PC-9 (cell line): ENCODE measurements around the gene BAZ1B. TPM values are rescaled to one million over a fixed set of nuclear protein-coding genes. Genes with fewer than 3 reads are reported as not detected.

Experiments used
- BruUV-seq: library from RNA; stranded (reverse); fragments of 400-500 nt; replicated peaks from 2 replicates; lab custom pipeline; 2021; lab: Mats Ljungman, UMichigan
- CTCF ChIA-PET: fragments of 300-600 bp; sonication (Branson Sonifier 250); formaldehyde crosslinking; loops from one replicate; lab custom pipeline; 2022; ENCODE audit warnings: antibody characterized with exemption; lab: Charles Lee
- POLR2A ChIA-PET: fragments of 300-600 bp; sonication (Branson Sonifier 250); formaldehyde crosslinking; loops from one replicate; lab custom pipeline; 2022; ENCODE audit warnings: antibody characterized with exemption; ENCODE audit not compliant: unreplicated experiment; lab: Charles Lee
- DNase-seq, 2 experiments: peaks; one replicate each; pipeline versions ENCODE4 v3.0.0 to v3.0.0-alpha.2; 2015 to 2022; ENCODE audit warnings: mixed read lengths in 1 of 2
- H2AFZ ChIP-seq: fragments of 200-600 bp; sonication (generic); 2 replicates; pipeline ENCODE4 v1.8.1; 2017; ENCODE audit warnings: antibody characterized with exemption
- H3F3A ChIP-seq: fragments of 200-600 bp; sonication (generic); 2 replicates; pipeline ENCODE4 v1.8.1; 2017; ENCODE audit warnings: antibody characterized with exemption, mild to moderate bottlenecking, low read depth; ENCODE audit not compliant: insufficient read depth
- H3K27ac ChIP-seq: fragments of 200-600 bp; sonication (generic); 2 replicates; pipeline ENCODE4 v1.6.1; 2016; ENCODE audit warnings: mixed run types
- H3K27me3 ChIP-seq: fragments of 200-600 bp; sonication (generic); 2 replicates; pipeline ENCODE4 v1.6.1; 2016; ENCODE audit warnings: low read depth, mixed run types; ENCODE audit not compliant: insufficient read depth
- H3K36me3 ChIP-seq: fragments of 200-600 bp; sonication (generic); 2 replicates; pipeline ENCODE4 v1.6.1; 2016; ENCODE audit warnings: low read depth, mixed run types
- H3K4me1 ChIP-seq: fragments of 200-600 bp; sonication (generic); replicated peaks from 2 replicates; pipeline ENCODE4 v1.6.1; 2016; ENCODE audit warnings: mixed run types; ENCODE audit not compliant: insufficient read depth
- H3K4me2 ChIP-seq: fragments of 200-600 bp; sonication (generic); 2 replicates; pipeline ENCODE4 v1.6.1; 2017; ENCODE audit warnings: mixed run types
- H3K4me3 ChIP-seq: fragments of 200-600 bp; sonication (generic); 2 replicates; pipeline ENCODE4 v1.6.1; 2016; ENCODE audit warnings: mixed run types
- H3K79me2 ChIP-seq: fragments of 200-600 bp; sonication (generic); 2 replicates; pipeline ENCODE4 v1.6.1; 2017; ENCODE audit warnings: low read depth, mixed run types
- H3K9me2 ChIP-seq: fragments of 200-600 bp; sonication (generic); 2 replicates; pipeline ENCODE4 v1.8.1; 2017; ENCODE audit warnings: mild to moderate bottlenecking; ENCODE audit not compliant: insufficient read depth
- H3K9me3 ChIP-seq: fragments of 200-600 bp; sonication (generic); 2 replicates; pipeline ENCODE4 v1.8.1; 2016; ENCODE audit warnings: low read depth; ENCODE audit not compliant: insufficient read depth
- H4K20me1 ChIP-seq: fragments of 200-600 bp; sonication (generic); 2 replicates; pipeline ENCODE4 v1.8.1; 2017; ENCODE audit not compliant: insufficient read depth
- EZH2 ChIP-seq: fragments of 200-600 bp; sonication (generic); IDR thresholded peaks from 2 replicates; pipeline ENCODE4 v1.8.0; 2017; ENCODE audit warnings: antibody characterized with exemption, low read depth
- intact Hi-C: fragments of 100-400 bp; cut with micrococcal nuclease; formaldehyde crosslinking; loops from one replicate; pipeline ENCODE4 v1.10.0; 2022; ENCODE audit not compliant: unreplicated experiment
- total RNA-seq: library from RNA; stranded (reverse); gene quantifications from 2 replicates; pipeline ENCODE4 v1.2.3, GENCODE V29; 2021
- TF ChIP-seq, protein P1 (sequence below): fragments of 200-600 bp; sonication (generic); conservative IDR thresholded peaks from 2 replicates; pipeline ENCODE4 v1.6.1; 2017; ENCODE audit warnings: mixed run types, antibody characterized with exemption, mild to moderate bottlenecking, moderate library complexity

BAZ1B gene
- total RNA-seq, 1 experiment from 2014 or later: 88.4 TPM

GRCh38 chr7:73395538-73396503, 126.3 kb downstream of the BAZ1B start:
- DNase-seq: no peak
- H3K4me2 ChIP-seq: no peak overlapping the region
- BruUV-seq: no TSS peak
- intact Hi-C loops: no loop called here
- no peaks in the 10 kb centered on the region for H4K20me1 ChIP-seq
- TF ChIP-seq, protein P1, sequence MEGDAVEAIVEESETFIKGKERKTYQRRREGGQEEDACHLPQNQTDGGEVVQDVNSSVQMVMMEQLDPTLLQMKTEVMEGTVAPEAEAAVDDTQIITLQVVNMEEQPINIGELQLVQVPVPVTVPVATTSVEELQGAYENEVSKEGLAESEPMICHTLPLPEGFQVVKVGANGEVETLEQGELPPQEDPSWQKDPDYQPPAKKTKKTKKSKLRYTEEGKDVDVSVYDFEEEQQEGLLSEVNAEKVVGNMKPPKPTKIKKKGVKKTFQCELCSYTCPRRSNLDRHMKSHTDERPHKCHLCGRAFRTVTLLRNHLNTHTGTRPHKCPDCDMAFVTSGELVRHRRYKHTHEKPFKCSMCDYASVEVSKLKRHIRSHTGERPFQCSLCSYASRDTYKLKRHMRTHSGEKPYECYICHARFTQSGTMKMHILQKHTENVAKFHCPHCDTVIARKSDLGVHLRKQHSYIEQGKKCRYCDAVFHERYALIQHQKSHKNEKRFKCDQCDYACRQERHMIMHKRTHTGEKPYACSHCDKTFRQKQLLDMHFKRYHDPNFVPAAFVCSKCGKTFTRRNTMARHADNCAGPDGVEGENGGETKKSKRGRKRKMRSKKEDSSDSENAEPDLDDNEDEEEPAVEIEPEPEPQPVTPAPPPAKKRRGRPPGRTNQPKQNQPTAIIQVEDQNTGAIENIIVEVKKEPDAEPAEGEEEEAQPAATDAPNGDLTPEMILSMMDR: no peak
- no peak for TF ChIP-seq EZH2
- H3F3A ChIP-seq: no peaks in the 10 kb centered on the region
- H3K27ac ChIP-seq: no peak overlapping the region
- peaks cover 10% of the 10 kb centered on the region for H3K27me3 ChIP-seq
- ChIA-PET CTCF (no interaction called here), POLR2A (no interaction called here)
- no peak overlapping the region for H2AFZ ChIP-seq
- H3K4me1 ChIP-seq: no peaks in the 10 kb centered on the region
- no peaks in the 10 kb centered on the region for H3K36me3 ChIP-seq
- no peaks in the 10 kb centered on the region for H3K9me3 ChIP-seq
- H3K4me3 ChIP-seq: no peak overlapping the region
- H3K9me2 ChIP-seq: no peaks in the 10 kb centered on the region
- H3K79me2 ChIP-seq: no peaks in the 10 kb centered on the region

DNA sequence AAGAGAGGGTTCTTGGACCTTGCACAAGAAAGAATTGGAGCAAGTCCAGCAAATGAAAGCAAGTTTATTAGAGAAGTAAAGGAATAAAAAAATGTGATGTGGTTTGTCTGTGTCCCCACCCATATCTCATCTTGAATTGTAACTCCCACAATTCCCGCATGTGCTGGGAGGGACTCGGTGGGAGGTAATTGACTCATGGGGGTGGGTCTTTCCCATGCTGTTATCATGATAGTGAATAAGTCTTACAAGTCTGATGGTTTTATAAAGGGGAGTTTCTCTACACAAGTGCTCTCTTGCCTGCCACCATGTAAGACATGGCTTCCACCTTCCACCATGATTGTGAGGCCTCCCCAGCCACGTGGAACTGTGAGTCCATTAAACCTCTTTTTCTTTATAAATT, 127.7 kb downstream of the BAZ1B start:
- Histone ChIP-seq H4K20me1 (no peaks in the 10 kb centered on the region), H3K4me1 (no peaks in the 10 kb centered on the region), H3K4me3 (no peak overlapping the region), H3K27me3 (peaks cover 20% of the 10 kb centered on the region), H2AFZ (no peak overlapping the region), H3K9me3 (no peaks in the 10 kb centered on the region), H3K4me2 (no peak overlapping the region), H3K27ac (no peak overlapping the region), H3K36me3 (no peaks in the 10 kb centered on the region), H3K79me2 (no peaks in the 10 kb centered on the region), H3F3A (no peaks in the 10 kb centered on the region), H3K9me2 (no peaks in the 10 kb centered on the region)
- ChIA-PET CTCF (no interaction called here), POLR2A (no interaction called here)
- intact Hi-C loops: no loop called here
- TF ChIP-seq, protein P1: no peak
- TF ChIP-seq EZH2: no peak
- no TSS peak for BruUV-seq
- DNase-seq: no peak

DNA sequence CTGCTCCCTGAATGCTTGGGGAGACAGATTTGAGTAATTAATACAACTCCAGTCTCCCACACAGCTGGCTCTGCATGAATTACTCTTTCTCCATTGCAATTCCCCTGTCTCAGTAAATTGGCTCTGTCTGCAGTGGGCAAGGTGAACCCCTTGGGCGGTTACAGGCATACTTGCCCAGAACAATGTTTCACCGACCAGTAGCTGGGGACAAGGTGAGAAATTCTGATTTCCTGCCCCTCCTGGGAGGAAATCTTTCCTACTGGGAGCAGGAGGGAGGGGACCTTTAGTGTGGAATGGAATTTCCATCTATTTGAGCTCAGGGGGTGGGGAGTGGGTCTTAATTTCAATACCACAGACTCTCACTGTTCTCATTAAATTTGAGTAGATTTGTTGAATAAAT, 130.7 kb downstream of the BAZ1B start:
- Histone ChIP-seq H3K4me1 (no peaks in the 10 kb centered on the region), H2AFZ (no peak overlapping the region), H3K9me2 (no peaks in the 10 kb centered on the region), H3K27ac (no peak overlapping the region), H3F3A (no peaks in the 10 kb centered on the region; the same call in 1 of the 2 replicates), H3K9me3 (peaks cover 13% of the 10 kb centered on the region), H3K4me2 (no peak overlapping the region), H3K4me3 (no peak overlapping the region), H3K36me3 (no peaks in the 10 kb centered on the region), H3K79me2 (no peaks in the 10 kb centered on the region), H4K20me1 (no peaks in the 10 kb centered on the region), H3K27me3 (peaks cover 20% of the 10 kb centered on the region)
- ChIA-PET CTCF (no interaction called here), POLR2A (no interaction called here)
- BruUV-seq: no TSS peak
- DNase-seq: no peak
- TF ChIP-seq EZH2: no peak
- TF ChIP-seq, protein P1: no peak
- intact Hi-C loops: no loop called here

Other genes starting within 250 kb of the BAZ1B start
- 51.6 and 62.2 TPM in 2 replicates for gene NSUN5, start 213.5 kb downstream of the BAZ1B start, total RNA-seq
- not detected in 2 replicates for gene TRIM50, start 194.2 kb downstream of the BAZ1B start, total RNA-seq
- not detected in 2 replicates for gene FKBP6, start 194.1 kb downstream of the BAZ1B start, total RNA-seq
- 0.92 and 1.3 TPM in 2 replicates for gene FZD9, start 88.5 kb downstream of the BAZ1B start, total RNA-seq
- gene BCL7B, start 35.4 kb upstream of the BAZ1B start, total RNA-seq: 57.1 and 70.4 TPM in 2 replicates
- 43.9 and 49.2 TPM in 2 replicates for gene TBL2, start 56.3 kb upstream of the BAZ1B start, total RNA-seq
- 24.9 and 32.0 TPM in 2 replicates for gene MLXIPL, start 102.2 kb upstream of the BAZ1B start, total RNA-seq
- 8.3 and 12.4 TPM in 2 replicates for gene VPS37D, start 145.5 kb upstream of the BAZ1B start, total RNA-seq
- gene DNAJC30, start 161.2 kb upstream of the BAZ1B start, total RNA-seq: 8.0 and 9.5 TPM in 2 replicates
- gene BUD23, start 161.3 kb upstream of the BAZ1B start, total RNA-seq: 122 and 158 TPM in 2 replicates
- 39.1 and 40.5 TPM in 2 replicates for gene STX1A, start 197.4 kb upstream of the BAZ1B start, total RNA-seq
- gene ABHD11, start 216.5 kb upstream of the BAZ1B start, total RNA-seq: 74.4 and 92.6 TPM in 2 replicates
- gene CLDN3, start 248.0 kb upstream of the BAZ1B start, total RNA-seq: 31.3 and 45.2 TPM in 2 replicates